GM23248 (cell line): Measurements from ENCODE around the gene GREB1. TPM values are rescaled to one million over a fixed set of nuclear protein-coding genes. Genes with fewer than 3 reads are reported as not detected.

Experiments used
- DNase-seq: peaks from one replicate; pipeline ENCODE4 v3.0.0-alpha.2; 2015
- H2AFZ ChIP-seq: fragments of 200-600 bp; sonication (generic); 2 replicates; pipeline ENCODE4 v1.6.1; 2016; ENCODE audit warnings: antibody characterized with exemption
- H3F3A ChIP-seq: fragments of 200-600 bp; sonication (generic); 2 replicates; pipeline ENCODE4 v1.6.1; 2016; ENCODE audit warnings: mild to moderate bottlenecking, antibody characterized with exemption, mixed run types; ENCODE audit not compliant: insufficient read depth
- H3K27ac ChIP-seq: fragments of 200-600 bp; sonication (generic); 2 replicates; pipeline ENCODE4 v1.5.1; 2016; ENCODE audit warnings: mild to moderate bottlenecking
- H3K27me3 ChIP-seq: fragments of 200-600 bp; sonication (generic); replicated peaks from 2 replicates; pipeline ENCODE4 v1.6.1; 2016; ENCODE audit warnings: mild to moderate bottlenecking; ENCODE audit not compliant: insufficient read depth
- H3K36me3 ChIP-seq: fragments of 200-600 bp; sonication (generic); 2 replicates; pipeline ENCODE4 v1.6.1; 2016; ENCODE audit warnings: low read depth, mild to moderate bottlenecking
- H3K4me1 ChIP-seq: fragments of 200-600 bp; sonication (generic); 2 replicates; pipeline ENCODE4 v1.6.1; 2016; ENCODE audit warnings: mild to moderate bottlenecking; ENCODE audit not compliant: insufficient read depth
- H3K4me2 ChIP-seq: fragments of 200-600 bp; sonication (generic); one replicate; pipeline ENCODE4 v1.6.1; 2016; ENCODE audit warnings: mild to moderate bottlenecking; ENCODE audit not compliant: unreplicated experiment
- H3K4me3 ChIP-seq: fragments of 200-600 bp; sonication (generic); 2 replicates; pipeline ENCODE4 v1.5.1; 2016; ENCODE audit warnings: mild to moderate bottlenecking
- H3K79me2 ChIP-seq: fragments of 200-600 bp; sonication (generic); 2 replicates; pipeline ENCODE4 v1.6.1; 2016; ENCODE audit warnings: mild to moderate bottlenecking; ENCODE audit not compliant: insufficient read depth
- H3K9ac ChIP-seq: fragments of 200-600 bp; sonication (generic); 2 replicates; pipeline ENCODE4 v1.6.1; 2016; ENCODE audit warnings: mild to moderate bottlenecking
- H3K9me2 ChIP-seq: fragments of 200-600 bp; sonication (generic); 2 replicates; pipeline ENCODE4 v1.6.1; 2016; ENCODE audit warnings: mixed run types, mild to moderate bottlenecking, moderate library complexity; ENCODE audit not compliant: insufficient read depth
- H3K9me3 ChIP-seq: fragments of 200-600 bp; sonication (generic); one replicate; pipeline ENCODE4 v1.6.1; 2017; ENCODE audit warnings: low read depth
- H4K20me1 ChIP-seq: fragments of 200-600 bp; sonication (generic); 2 replicates; pipeline ENCODE4 v1.6.0; 2016; ENCODE audit not compliant: insufficient read depth
- EZH2 ChIP-seq: fragments of 200-600 bp; sonication (generic); IDR thresholded peaks from 2 replicates; pipeline ENCODE4 v1.6.1; 2018; ENCODE audit warnings: antibody characterized with exemption, mild to moderate bottlenecking; ENCODE audit not compliant: insufficient read depth, poor library complexity, severe bottlenecking
- EZH2phosphoT487 ChIP-seq: fragments of 200-600 bp; sonication (generic); IDR thresholded peaks from 2 replicates; pipeline ENCODE4 v1.6.1; 2018; ENCODE audit warnings: antibody characterized with exemption, moderate library complexity, mild to moderate bottlenecking, low read depth; ENCODE audit not compliant: insufficient read depth
- WGBS, 2 experiments: methylation state at CpG; one replicate each; pipeline ENCODE4 v1.1.6; 2015 to 2017; ENCODE audit warnings: low lambda C conversion rate in 2 of 2, low coverage in 1 of 2; ENCODE audit errors: missing lambda C conversion rate in 2 of 2; 5-methylcytosine and 5-hydroxymethylcytosine counted together
- in situ Hi-C: fragments of 300-500 bp; cut with MboI; formaldehyde crosslinking; loops from 2 replicates; pipeline ENCODE4 v1.15.0; 2020
- polyA plus RNA-seq: library from polyadenylated mRNA; unstranded; fragments of >200 nt; fragmentation: Nextera tagmentation; extraction: Ambion mirVana; gene quantifications from 2 replicates; pipeline ENCODE4 v1.2.1, GENCODE V29; 2016
- total RNA-seq: library from RNA; depleted of rRNA; stranded (reverse); fragments of >200 nt; shearing (Covaris generic); gene quantifications from 2 replicates; pipeline ENCODE4 v1.2.3, GENCODE V29; 2014

The GREB1 gene
- total and polyA plus RNA-seq, 2 experiments from 2014 or later = not detected

DNA sequence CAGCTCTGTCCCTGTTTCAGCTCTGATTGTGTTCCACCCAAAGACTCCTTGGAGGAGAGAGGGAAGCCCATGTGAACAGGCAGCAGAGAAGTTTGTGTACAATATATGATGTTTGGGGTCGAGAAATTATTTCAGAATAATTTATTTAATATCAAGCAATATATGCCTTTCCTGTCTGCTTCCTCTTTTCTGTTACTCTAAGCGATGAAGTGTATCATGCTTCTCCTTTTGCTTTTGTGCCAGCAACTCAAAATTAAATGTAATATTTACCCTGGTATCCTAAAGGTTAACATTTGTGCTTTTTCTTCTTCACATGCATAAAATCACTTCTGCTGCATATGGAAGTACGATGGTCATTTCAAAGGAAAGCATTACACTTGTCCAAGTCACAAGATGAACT lies 138.6 kb downstream of the GREB1 start:
- no peaks in the 10 kb centered on the region for H3F3A ChIP-seq
- peaks cover 64% of the 10 kb centered on the region for H3K27me3 ChIP-seq
- H3K36me3 ChIP-seq = no peaks in the 10 kb centered on the region
- in situ Hi-C loops = no loop called here
- no peaks in the 10 kb centered on the region for H3K9me3 ChIP-seq
- no peaks in the 10 kb centered on the region for H3K79me2 ChIP-seq
- no peak overlapping the region for H3K27ac ChIP-seq
- no peak overlapping the region for H3K9ac ChIP-seq
- H2AFZ ChIP-seq = no peak overlapping the region
- H4K20me1 ChIP-seq = no peaks in the 10 kb centered on the region
- DNase-seq = no peak
- no peaks in the 10 kb centered on the region for H3K4me1 ChIP-seq
- H3K4me2 ChIP-seq = no peak overlapping the region
- H3K4me3 ChIP-seq = no peak overlapping the region
- WGBS, 2 experiments = 31 to 32% methylated on average over 3 of the region's 3 CpGs
- no peaks in the 10 kb centered on the region for H3K9me2 ChIP-seq
- TF ChIP-seq EZH2 (no peak), EZH2phosphoT487 (no peak)

DNA sequence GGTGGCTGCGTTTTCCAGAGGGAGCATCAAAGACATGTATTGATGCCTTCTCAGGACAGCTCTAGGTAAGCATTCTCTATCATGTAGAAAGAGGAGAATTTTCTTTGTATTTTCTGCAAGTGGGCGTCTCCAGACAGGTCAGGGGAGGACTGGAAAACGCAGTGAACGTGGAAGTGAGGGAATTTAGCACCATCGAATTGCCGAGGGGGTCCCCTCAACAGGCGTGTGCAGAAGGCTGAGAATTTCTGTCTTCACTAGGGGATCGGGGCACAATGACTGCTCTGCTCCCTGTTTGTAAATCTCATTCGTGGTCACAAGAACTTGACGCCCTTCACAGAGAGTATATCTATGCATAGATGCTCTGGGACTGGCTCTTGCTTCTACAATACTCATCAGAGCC lies 141.1 kb downstream of the GREB1 start:
- in situ Hi-C loops = no loop called here
- no peak for DNase-seq
- TF ChIP-seq EZH2 (no peak), EZH2phosphoT487 (no peak)
- 41 to 42% methylated on average over 10 of the region's 10 CpGs for WGBS, 2 experiments
- no peak overlapping the region for H3K4me3 ChIP-seq
- H3K9me2 ChIP-seq = no peaks in the 10 kb centered on the region
- no peak overlapping the region for H3K9ac ChIP-seq
- no peaks in the 10 kb centered on the region for H3K9me3 ChIP-seq
- no peak overlapping the region for H2AFZ ChIP-seq
- H4K20me1 ChIP-seq = no peaks in the 10 kb centered on the region
- H3K79me2 ChIP-seq = no peaks in the 10 kb centered on the region
- H3F3A ChIP-seq = no peaks in the 10 kb centered on the region
- no peaks in the 10 kb centered on the region for H3K36me3 ChIP-seq
- H3K4me2 ChIP-seq = no peak overlapping the region
- H3K4me1 ChIP-seq = no peaks in the 10 kb centered on the region
- no peak overlapping the region for H3K27ac ChIP-seq
- peaks cover 65% of the 10 kb centered on the region for H3K27me3 ChIP-seq

- H3K79me2 ChIP-seq = no peaks in the 10 kb centered on the region
- H3K9ac ChIP-seq = no peak overlapping the region
- DNase-seq = no peak
- no peaks in the 10 kb centered on the region for H3K4me1 ChIP-seq
- H3K9me3 ChIP-seq = no peaks in the 10 kb centered on the region
- H3F3A ChIP-seq = no peaks in the 10 kb centered on the region
- no peak overlapping the region for H3K4me2 ChIP-seq
- TF ChIP-seq EZH2 (no peak), EZH2phosphoT487 (no peak)
- in situ Hi-C loops = no loop called here
- peaks cover 59% of the 10 kb centered on the region for H3K27me3 ChIP-seq
- no peaks in the 10 kb centered on the region for H3K36me3 ChIP-seq
- 67% methylated on average over 3 of the region's 3 CpGs for WGBS, 2 experiments
- H3K4me3 ChIP-seq = no peak overlapping the region
- H3K9me2 ChIP-seq = no peaks in the 10 kb centered on the region
- H2AFZ ChIP-seq = no peak overlapping the region
- no peak overlapping the region for H3K27ac ChIP-seq
- H4K20me1 ChIP-seq = no peaks in the 10 kb centered on the region
Measured at GRCh38 chr2:11675423-11676112, 141.7 kb downstream of the GREB1 start.

DNA sequence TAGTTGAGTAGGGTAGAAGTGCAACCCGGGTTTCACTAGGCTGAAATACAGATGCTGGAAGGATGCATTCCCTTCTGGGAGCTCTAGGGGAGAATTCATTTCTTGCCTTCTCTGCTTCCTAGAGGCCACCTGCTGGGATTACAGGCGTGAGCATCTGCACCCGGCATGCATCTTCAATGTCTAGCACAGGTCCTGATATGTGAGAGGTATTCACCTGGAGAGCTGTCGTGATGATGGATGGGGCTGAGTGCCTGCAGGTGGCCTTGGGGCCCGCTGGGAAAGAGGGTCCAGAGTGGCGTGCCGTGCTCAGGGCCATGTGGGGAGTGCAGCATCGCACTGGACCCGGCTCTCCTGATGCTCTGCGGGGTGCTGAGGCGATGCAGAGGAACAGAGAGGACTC lies 142.8 kb downstream of the GREB1 start:
- Histone ChIP-seq H3K9me2 (no peaks in the 10 kb centered on the region), H3K27ac (no peak overlapping the region), H3K79me2 (no peaks in the 10 kb centered on the region), H3K9ac (no peak overlapping the region), H3K4me2 (no peak overlapping the region), H3F3A (no peaks in the 10 kb centered on the region), H3K36me3 (no peaks in the 10 kb centered on the region), H3K4me1 (no peaks in the 10 kb centered on the region), H4K20me1 (no peaks in the 10 kb centered on the region), H2AFZ (no peak overlapping the region), H3K9me3 (no peaks in the 10 kb centered on the region), H3K27me3 (peaks cover 54% of the 10 kb centered on the region), H3K4me3 (no peak overlapping the region)
- no peak for DNase-seq
- TF ChIP-seq EZH2 (no peak), EZH2phosphoT487 (no peak)
- 30 to 31% methylated on average over 11 of the region's 11 CpGs for WGBS, 2 experiments
- in situ Hi-C loops = no loop called here
